GM20431 (cell line): ENCODE measurements around the gene TPRG1L.

ENCODE experiments used
- in situ Hi-C: fragments of 300-500 bp; cut with MseI, MboI; formaldehyde crosslinking; loops from one replicate; pipeline ENCODE4 v1.15.0; 2020; ENCODE audit warnings: low sequenced_read_pairs; ENCODE audit not compliant: unreplicated experiment

TPRG1L gene

DNA sequence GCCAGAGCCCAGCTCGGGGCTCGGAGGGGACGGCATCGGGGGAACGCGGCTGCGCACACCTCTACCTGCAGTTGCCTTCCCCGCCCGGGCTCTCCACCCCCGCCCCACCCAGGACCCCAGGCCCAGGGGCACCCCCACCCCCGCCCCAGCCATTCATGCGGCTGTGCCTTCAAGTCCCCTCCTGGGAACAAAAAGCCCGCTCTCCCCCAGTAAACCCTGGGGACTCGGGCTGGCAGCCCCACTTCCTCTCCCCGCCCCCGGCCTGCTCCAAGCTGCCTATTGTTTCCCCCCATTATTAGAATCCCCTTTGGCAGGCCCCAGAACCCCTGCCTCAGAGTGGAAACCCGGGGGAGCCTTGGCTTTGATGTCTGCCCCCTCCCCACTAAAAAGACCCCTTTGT is 31.5 kb upstream of the TPRG1L start:
- in situ Hi-C loops = no loop called here

DNA sequence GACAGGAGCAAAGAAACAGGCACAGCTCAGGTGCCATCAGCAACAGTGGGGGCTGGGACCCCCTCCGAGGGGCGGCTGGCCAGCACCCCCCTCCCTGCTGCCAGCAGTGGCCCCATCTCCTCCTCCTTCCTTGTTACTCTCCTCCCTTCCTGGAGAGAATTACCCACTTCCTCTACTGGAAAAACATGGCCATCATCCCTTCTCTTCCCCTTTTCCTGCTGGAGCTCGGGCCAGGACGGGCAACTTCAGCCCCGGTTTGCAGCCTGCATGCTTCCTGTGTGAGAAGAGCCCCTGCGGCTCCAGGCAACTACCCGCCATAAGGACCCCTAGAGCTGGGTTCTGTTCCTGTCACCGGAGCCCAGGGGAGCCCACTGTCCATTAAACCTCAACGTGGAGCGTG is 31.1 kb upstream of the TPRG1L start:
- in situ Hi-C loops = no loop called here

DNA sequence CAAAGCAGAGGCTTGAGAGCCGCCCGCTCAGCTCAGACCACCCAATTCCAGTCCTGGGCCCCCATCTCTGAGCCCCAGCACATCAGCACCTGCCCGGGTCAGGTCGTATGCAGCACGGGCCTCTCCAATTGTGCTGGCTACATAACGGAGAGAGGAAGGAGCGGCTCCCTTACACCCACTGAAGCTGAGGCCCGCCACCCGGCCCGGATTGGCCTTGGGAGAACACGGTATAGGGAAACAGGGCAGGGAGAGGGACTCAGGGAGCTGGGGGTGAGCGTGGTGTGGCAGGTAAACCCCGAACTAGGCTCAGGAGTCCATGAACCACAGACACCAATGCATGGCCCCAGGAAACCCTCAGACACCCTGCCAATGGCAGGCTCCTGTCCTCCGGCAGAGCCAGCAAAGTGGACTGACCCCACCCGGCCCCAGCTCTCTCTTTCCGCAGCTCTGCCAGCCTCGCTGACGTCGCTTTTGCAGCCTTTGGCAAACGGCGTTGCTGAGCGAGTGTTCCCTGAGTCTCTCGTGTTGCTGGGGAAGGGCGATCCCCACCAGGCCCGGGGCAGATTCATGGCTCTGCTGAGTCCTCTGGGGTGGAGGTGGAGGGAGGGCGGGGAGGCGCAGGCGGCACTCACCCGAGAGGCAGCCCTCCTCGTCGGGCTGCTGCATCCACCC is 30.0 kb upstream of the TPRG1L start:
- in situ Hi-C loops = no loop called here

DNA sequence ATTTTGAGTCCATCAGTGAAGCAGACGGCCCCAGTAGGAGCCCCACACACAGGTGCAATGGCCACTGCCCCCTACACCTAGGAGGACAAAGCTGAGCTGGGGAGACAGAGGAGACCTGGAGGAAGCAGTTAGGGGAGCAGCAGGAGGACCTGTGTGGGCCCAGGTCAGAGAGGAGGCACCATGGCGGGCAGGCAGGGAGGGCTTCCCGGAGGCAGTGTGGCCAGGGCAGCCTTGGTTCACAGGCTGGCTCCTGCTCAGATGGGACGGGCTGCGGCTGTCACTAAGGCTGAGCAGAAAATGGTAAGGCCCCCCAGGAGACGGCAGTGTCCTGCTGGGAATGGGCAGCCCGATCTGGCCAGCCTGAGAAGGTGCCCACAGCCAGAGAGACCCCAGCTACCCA is 28.9 kb upstream of the TPRG1L start:
- in situ Hi-C loops = no loop called here

DNA sequence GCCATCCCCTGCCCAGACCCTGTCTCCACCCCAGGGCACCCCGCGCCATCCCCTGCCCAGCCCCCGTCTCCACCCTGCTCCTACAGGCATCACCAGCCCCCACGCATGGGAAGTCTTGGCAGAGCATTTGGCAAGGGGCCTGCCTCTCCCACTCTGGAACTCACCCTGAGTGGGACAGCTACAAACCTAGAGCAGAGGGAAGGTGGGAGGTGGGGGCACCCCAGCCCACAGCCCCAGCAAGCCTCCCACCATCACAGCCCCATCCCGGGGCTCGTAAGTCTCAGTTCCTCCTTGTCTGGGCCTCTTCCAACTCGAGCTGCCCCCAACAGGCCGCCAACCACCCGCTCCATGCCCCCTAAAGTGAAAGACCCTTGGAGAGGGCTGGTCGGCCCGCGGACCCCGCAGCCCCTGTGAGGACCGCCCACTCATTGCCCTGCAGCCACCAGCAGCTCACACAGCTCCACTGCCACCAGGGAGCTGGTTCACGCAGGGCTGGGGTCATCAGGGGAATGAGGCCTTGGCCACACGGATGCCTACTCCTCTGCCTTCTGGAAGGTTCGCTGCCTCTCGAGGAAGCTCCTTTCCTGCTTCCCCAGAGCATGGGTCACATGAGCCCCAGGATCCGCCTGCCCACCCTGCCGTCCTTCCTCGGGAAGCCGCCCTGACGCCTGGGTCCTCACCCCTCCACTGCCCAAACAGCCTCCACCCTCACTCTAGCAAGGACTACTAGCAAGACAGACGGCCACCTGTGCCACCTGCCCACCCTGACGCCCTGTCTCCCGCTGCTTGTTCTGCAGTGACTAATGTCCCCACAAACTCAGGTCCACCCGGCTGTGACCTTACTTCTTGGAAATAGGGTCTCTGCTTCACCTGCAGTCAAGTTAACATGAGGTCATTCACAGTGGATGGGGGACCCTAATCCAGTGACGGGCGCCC is 27.9 kb upstream of the TPRG1L start:
- in situ Hi-C loops = no loop called here

DNA sequence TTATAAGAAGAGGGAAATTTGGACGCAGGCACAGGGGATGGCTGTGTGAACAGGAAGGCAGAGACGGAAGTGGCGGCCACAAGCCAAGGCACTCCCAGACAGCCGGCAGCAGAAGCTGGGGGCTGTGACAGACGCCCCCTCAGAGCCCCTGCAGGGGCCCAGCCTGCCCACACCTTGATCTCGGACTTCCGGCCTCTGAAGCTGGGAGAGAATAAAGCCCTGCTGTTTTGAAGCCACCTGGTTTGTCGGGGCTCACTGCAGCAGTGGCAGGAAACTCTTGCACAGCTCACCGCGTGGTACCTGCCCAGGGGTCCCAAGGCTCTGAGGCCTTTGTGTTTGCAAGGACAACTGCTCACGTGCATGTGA is 27.2 kb upstream of the TPRG1L start:
- in situ Hi-C loops = no loop called here

DNA sequence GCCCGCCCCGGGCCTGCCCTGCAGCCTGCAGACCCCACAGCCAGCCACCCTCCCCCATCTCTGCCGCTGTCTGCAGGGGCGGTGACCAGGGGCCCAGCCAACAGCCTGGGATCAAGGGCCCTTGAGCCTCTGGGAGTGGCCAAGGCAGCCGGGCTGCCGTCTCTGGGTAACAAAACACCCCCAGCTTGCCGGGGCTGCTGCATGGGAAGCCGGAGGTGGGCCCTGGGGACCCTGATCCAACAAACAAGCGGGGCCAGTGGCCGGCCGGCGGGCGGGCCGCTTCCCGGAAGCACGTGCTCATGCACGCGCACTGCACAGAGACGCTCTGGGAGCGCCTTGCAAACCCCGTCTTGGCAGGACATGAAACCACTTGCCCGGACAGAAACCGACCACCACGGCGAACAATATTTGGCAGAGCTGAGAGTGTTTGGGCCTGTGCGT is 26.7 kb upstream of the TPRG1L start:
- in situ Hi-C loops = no loop called here

DNA sequence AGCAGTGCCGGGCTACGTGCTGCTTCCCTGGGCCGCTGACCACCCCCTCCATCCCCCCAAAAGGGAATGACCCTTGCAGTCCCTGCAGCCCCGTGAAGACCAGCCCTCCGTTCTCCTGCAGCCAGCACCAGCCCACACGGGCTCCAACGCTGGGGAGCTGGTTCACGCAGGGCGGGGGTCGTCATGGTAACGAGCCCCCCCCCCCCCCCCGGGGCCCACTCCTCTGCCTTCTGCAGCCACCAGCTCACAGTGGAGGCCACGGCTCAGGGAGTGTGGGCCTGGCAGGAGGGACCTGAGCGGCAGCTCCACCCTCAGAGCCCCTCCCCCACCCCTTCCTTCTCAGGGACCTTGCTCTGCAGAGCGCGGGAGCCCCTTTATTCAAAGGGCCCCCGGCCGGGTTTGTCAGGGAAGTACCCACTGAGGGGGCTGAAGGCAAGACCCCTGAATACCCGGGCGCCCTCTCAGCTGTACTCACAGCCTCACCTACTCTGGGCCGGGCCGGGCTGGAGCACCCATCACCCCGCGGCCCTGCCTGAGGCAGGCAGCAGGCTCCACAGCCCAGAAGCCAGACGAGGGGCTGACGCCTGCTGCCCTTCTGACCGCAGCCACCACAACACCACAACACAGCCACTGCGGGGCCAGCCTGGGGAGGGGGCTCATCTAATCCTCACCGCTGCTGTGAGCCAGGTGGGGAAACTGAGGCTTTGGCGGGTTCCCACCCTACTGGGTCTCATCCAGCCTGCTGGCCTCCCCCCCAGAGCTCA is 26.1 kb upstream of the TPRG1L start:
- in situ Hi-C loops = no loop called here

DNA sequence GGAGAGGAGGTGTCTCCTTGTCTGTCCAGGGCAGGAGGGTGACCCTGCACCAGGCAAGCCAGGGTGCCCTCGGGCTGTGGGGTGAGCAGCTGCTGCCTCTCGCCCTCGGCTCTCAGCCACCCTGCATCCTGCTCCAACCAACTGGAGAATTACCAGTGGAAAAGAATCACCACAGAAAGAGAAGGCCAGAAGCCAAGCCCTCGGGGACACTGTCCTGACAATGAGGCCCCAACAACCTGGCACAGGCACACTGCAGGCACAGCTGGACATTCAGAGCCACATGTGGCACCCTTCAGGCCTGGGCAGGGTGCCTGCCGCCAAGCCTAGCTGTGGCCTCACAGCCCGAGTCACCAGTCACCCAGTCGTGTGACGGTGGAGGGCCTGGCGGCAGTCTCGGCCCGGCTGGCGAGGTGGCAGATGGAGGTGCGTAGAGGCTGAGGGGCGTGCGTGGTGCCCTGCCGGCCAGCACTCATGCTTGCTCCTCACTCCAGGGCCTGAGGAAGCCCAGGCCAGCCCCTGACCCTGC is 25.5 kb upstream of the TPRG1L start:
- in situ Hi-C loops = no loop called here

DNA sequence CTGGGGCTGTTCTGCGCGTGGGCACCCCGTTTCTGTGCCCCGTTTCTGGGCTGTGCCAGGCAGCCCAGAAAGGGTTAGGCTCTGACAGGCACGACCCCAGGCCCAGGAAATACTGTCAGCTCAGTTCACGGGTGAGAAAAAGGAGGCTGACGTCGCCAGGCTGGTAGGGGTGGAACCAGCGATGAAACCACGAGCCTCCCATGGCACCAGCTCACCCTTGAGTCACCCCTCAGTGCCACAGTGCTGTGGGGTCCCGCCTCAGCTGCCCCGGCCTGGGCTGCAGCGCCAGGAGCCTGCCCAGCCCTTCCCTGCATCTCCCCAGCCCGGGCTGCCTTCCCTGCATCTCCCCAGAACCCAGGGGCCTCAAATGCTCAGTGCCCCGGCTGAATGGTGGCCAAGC is 25.0 kb upstream of the TPRG1L start:
- in situ Hi-C loops = no loop called here

DNA sequence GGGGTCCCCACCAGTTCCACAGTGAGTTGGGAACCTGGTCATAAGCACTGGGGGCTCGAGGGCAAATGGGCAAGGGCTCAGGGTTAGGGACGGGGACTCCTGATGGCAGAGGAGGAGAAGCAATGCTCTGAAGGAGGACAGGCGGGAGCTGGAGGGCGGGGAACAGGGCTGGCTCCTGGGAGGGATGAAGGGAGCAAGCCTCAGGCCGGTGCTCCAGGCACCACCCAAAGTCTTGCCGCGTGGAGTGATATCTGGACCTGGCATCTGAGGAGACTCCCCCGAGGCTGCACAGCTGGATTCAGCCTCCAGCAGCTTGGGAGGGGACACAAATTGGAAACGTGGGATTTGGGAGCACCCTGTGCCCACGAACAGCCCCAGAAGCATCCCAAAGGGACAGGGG is 24.5 kb upstream of the TPRG1L start:
- in situ Hi-C loops = no loop called here

DNA sequence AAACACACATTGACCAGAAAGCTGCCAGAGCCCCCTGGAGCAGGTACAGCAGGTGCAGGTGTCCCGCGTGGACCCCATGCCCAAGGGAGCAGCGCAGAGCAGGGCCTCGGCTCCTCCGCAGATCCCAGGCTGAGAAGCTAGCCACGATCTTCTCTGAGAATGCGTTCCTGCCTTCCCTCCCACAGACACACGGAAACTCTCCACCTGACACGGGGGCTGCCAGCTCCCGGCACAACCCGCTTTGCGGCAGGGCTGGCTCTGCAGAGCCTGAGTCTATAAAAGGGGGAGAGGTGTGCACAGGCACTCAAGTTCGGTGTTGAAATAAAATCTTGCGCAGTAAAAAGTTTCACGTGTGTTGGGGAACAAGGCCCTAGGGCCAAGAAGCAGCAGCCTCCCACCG is 23.1 kb upstream of the TPRG1L start:
- in situ Hi-C loops = no loop called here

DNA sequence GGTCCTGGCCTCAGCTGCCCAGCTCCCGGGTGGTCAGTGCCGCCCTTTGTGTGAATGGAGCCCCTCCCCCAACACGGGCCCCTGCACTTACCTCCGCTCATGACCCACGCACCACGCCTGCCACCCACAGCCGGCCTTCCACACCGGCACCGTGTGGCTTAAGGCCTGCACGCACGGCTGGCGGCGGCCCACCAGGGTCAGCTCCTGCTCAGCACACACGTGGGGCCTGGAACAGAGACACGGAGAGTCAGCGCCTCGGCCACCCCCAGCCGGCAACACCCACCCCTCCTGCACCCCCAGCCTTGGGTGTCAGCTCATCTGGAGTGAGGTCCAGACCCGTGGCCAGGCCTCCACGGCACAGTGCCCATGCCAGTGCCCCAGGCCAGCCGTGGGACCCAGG is 22.4 kb upstream of the TPRG1L start:
- in situ Hi-C loops = no loop called here

DNA sequence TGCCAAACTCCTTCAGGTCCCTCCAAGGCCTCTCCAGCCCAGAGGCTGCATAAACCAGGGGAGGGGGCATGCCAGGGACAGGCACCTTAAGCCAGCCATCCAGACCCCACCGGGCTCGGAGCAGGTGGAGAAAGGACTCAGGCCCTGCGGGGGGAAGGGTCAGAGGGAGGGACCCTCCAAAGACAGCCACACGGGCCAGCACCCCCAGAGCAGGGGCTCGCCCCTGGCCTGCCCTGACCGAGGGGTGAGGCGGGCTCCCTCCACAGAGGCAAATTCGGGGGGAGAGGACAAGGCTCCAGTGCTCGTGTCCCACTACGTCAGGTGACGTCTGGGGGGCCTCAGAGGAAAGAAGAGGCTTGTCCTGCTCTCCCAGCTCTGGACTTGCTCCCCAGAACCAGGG is 21.7 kb upstream of the TPRG1L start:
- in situ Hi-C loops = no loop called here

DNA sequence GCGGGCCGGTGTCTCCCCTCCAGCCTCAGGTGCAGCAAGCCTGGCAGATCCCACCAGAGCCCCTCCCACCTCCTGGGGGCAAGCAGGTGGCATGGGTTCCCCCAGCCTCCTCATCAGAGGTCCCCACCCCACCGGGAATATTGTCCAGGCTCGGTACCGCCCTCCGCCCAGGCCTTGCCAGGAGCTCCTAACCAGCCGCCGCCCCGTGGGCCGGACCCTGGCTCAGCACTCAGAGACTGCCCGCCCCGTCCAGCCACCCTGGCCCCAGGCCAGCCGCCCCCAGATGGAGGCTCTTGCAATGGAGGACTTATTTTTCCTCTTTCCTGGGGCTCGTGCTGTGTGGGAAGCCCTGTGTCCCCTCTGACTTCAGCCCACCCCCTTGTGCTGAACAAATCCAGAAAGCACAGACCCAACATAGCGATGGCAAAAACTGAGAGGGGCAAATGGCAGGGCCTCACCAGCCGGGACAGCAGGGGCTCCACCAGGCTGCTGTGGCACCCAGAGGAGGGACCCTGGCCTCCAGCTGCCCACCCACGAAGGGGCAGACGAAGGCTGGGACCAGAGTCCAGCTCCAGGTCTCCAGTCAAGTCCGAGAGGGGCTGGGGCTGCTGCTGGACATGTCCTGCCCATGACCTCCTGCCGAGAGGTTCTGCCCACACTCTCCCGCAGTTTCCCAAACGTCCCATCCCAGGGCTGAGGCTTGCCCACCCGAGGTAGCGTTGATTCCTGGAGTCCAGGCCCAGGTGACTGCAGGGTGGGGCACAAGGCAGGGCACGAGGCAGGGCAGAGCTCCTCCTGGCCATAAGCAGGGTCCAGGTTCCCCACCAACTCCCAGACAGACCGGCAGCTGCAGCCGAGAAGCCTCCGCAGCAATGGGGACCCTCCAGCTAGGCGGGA is 21.0 kb upstream of the TPRG1L start:
- in situ Hi-C loops = no loop called here

DNA sequence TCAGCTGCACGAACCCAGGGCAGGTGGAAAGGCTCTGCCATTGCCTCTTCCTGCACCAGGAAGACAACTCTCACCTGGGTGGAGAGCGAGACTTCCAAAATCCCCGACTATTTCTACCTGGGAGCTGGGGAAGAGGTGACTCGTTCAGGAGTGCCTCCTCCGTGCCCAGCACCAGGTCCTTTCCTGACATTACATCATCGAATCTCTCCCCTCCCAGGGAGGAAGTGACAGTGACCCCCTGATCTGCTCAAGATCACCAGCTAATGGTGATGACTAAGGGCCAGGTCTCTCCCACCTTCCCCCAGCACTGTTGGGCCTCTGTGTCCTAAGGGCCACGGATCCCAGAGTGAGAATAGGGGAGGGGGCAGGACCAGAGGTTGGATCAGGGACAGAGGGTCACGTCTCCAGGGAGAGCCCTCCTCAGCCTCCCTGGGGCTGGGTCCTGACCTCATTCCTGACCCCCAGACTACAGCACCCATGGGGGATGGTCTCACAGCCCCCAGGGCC is 20.3 kb upstream of the TPRG1L start:
- in situ Hi-C loops = no loop called here

DNA sequence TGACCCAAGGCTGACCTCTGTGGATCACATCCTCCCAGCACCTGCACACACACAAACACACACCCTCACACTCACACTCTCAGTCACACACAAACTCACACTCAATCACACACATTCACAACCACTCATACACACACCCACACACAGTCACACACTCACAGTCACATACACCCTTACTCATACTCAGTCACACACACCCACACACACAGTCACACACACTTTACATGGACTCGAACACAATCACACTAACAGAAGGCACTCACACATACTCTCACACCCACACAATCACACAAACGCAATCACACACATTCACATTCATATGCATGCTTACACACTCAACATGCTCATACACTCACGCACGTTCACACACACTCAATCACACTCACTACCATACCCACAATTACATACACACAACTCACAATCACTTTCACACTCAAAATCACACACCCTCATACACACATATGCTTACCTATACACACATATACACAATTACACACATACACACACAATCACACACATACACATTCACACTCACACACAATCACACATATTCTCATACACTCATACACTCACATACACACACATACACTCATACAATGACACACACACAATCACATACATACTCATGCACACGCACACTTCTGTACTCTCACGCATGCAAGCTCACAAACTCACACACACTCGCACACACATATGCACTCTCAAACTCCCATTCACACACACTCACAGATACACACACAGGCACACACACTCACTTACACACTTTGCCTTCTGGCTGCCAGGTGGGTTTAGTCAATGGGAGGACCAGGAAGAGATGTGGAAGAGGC is 19.6 kb upstream of the TPRG1L start:
- in situ Hi-C loops = no loop called here

DNA sequence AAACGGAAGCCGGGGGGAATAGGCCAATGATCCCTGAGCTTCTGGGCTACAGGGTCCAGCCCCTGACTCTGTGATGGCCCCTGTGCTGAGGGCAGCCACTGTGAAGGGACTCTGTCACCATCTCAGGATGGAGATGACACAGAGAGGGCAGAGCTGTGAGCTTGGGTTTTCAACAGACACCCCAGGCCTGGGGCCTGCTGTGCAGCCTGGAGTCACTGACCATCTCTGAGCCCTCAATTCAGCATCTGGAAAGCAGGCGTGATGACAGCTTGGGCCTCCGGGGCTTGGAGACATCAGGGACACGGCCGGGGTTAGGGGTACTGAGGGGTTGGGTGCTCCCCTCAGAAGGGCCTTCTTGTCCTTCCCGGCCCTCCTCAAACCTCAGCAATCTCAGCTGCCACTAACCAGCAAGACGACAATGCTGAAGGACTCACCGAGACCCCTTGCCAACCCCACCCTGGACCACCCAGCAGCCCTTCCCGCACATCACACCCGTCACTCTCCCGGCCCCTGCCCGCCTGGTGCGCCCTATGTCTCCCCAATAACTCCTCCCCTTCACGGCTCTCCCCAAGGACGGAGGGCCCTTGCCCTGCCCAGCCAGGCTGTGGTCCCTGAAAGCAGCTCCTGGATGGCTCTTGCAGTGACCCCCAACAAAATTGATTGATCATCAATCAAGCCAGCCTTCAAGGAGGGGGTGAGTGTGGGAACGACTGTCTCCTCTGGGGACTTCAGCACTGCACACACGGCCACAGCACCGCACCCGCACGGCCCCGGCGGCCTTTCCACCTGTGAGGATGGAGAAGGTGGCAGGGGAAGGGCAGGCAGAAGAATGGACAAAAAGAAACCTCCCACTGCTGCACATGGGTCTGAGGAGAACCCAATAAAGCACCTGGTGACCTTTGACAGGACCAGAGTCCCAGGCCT is 17.8 kb upstream of the TPRG1L start:
- in situ Hi-C loops = no loop called here
